Measurements from ENCODE around the gene COL4A2.

DNA sequence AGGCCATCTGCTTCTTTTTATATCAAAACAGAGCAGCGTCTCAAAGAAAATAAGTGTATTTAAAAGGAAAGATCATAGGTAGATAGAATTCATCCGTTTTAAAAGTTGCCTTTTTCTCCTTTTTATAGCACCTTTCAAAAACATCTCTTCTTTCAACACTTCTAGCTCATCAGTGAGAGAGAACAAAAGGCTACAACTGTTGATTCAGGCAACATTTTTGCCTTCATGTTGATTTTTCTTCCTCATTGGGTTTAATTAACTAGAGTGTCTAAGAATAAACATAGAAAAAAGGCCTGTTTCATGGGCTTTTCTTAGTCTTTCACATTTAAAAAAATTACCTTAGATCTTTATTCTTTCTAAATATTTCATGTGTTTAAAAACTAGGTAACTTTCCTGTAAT, 13.6 kb downstream of the COL4A2 start:
- TF ChIP-seq, protein P1, sequence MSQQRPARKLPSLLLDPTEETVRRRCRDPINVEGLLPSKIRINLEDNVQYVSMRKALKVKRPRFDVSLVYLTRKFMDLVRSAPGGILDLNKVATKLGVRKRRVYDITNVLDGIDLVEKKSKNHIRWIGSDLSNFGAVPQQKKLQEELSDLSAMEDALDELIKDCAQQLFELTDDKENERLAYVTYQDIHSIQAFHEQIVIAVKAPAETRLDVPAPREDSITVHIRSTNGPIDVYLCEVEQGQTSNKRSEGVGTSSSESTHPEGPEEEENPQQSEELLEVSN (IDR thresholded peaks at IDR 0.05; ENCODE audit: borderline replicate concordance, low read depth): no peak
- TF ChIP-seq HOXB13 (CRISPR knock-in tag; IDR thresholded peaks at IDR 0.05; ENCODE audit: low read depth) (no peak), RAD21 (conservative IDR thresholded peaks at IDR 0.05 in 1 of 2, IDR thresholded peaks at IDR 0.05 in 1 of 2) (no peak), POLR2A (IDR thresholded peaks at IDR 0.05; ENCODE audit: low read length) (no peak), EP300 (IDR thresholded peaks at IDR 0.05) (no peak), NPAS2 (CRISPR knock-in tag; IDR thresholded peaks at IDR 0.05; ENCODE audit: borderline replicate concordance) (no peak), MYC (IDR thresholded peaks at IDR 0.05; ENCODE audit: borderline replicate concordance, low read length) (no peak), RNF2 (IDR thresholded peaks at IDR 0.05; ENCODE audit: borderline replicate concordance, low read depth) (no peak), POLR2AphosphoS2 (conservative IDR thresholded peaks at IDR 0.05; ENCODE audit: low read length) (no peak)
- TF ChIP-seq, protein P2, sequence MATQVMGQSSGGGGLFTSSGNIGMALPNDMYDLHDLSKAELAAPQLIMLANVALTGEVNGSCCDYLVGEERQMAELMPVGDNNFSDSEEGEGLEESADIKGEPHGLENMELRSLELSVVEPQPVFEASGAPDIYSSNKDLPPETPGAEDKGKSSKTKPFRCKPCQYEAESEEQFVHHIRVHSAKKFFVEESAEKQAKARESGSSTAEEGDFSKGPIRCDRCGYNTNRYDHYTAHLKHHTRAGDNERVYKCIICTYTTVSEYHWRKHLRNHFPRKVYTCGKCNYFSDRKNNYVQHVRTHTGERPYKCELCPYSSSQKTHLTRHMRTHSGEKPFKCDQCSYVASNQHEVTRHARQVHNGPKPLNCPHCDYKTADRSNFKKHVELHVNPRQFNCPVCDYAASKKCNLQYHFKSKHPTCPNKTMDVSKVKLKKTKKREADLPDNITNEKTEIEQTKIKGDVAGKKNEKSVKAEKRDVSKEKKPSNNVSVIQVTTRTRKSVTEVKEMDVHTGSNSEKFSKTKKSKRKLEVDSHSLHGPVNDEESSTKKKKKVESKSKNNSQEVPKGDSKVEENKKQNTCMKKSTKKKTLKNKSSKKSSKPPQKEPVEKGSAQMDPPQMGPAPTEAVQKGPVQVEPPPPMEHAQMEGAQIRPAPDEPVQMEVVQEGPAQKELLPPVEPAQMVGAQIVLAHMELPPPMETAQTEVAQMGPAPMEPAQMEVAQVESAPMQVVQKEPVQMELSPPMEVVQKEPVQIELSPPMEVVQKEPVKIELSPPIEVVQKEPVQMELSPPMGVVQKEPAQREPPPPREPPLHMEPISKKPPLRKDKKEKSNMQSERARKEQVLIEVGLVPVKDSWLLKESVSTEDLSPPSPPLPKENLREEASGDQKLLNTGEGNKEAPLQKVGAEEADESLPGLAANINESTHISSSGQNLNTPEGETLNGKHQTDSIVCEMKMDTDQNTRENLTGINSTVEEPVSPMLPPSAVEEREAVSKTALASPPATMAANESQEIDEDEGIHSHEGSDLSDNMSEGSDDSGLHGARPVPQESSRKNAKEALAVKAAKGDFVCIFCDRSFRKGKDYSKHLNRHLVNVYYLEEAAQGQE (IDR thresholded peaks at IDR 0.05): no peak
- TF ChIP-seq, protein P3, sequence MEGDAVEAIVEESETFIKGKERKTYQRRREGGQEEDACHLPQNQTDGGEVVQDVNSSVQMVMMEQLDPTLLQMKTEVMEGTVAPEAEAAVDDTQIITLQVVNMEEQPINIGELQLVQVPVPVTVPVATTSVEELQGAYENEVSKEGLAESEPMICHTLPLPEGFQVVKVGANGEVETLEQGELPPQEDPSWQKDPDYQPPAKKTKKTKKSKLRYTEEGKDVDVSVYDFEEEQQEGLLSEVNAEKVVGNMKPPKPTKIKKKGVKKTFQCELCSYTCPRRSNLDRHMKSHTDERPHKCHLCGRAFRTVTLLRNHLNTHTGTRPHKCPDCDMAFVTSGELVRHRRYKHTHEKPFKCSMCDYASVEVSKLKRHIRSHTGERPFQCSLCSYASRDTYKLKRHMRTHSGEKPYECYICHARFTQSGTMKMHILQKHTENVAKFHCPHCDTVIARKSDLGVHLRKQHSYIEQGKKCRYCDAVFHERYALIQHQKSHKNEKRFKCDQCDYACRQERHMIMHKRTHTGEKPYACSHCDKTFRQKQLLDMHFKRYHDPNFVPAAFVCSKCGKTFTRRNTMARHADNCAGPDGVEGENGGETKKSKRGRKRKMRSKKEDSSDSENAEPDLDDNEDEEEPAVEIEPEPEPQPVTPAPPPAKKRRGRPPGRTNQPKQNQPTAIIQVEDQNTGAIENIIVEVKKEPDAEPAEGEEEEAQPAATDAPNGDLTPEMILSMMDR (IDR thresholded peaks at IDR 0.05): no peak
- TF ChIP-seq, protein P4, sequence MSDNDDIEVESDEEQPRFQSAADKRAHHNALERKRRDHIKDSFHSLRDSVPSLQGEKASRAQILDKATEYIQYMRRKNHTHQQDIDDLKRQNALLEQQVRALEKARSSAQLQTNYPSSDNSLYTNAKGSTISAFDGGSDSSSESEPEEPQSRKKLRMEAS (IDR thresholded peaks at IDR 0.05): no peak
